Kidney capillary endothelial cell (primary cell): Measurements from ENCODE around the gene AKAP10.
"Not testable (repeated sequence)": the region's sequence is repeated elsewhere in the genome, so short reads cannot be mapped to it uniquely, and the experiment has no call there.

Experiments
- DNase-seq: peaks from one replicate; pipeline ENCODE4 v3.0.0-alpha.2; 2018; ENCODE audit warnings: low spot score

AKAP10 gene

DNA sequence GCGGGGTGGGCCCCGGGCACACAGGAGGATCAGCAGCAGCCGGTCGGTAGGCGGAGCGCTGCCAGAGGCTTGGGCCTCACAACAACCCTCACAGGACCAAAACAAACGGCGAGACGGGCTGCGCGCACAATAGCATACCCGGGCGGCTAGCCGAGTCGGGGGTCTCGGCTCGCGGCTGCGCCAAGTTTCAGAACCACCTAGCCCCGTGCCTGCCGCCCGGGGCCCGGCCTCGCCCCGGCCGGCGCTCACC is 110.6 kb downstream of the AKAP10 start:
- peak; percentile 14 for DNase-seq

DNA sequence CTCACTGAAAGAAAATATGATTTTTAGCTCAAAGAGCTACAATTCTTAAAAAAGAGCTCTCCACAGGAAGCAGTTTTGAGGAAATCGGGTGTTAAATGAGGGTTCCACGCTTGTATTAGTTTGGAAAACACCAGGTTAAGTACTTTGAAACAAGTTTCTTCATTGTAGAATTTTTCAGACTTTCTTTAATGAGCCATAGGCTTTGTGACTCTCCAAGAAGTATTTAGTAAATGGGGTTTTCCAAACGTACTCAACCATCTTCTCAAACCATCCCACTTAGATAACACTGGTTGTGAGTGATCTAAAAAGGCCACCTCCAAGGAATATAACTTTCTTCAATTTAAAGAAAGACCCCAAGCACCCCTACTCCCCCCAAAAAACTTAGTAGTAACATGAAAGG is 112.6 kb downstream of the AKAP10 start:
- no peak for DNase-seq

DNA sequence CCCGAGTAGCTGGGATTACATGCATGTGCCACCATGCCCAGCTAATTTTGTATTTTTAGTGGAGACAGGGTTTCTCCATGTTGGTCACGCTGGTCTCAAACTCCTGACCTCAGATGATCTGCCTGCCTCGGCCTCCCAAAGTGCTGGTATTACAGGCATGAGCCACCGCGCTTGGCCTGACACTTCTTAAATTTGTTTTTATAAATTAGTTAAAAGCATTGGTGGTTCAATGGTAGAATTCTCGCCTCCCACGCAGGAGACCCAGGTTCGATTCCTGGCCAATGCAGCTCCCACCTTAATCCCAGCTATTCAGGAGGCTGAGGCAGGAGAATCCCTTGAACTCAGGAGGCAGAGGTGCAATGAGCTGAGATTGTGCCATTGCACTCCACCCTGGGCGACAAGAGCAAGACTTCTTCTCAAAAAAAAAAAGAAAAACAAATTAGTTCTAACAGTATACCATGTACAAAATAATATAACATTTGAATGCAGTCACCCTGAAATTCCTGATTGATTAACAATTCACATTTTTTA is 116.9 kb downstream of the AKAP10 start:
- DNase-seq: not testable (repeated sequence)

DNA sequence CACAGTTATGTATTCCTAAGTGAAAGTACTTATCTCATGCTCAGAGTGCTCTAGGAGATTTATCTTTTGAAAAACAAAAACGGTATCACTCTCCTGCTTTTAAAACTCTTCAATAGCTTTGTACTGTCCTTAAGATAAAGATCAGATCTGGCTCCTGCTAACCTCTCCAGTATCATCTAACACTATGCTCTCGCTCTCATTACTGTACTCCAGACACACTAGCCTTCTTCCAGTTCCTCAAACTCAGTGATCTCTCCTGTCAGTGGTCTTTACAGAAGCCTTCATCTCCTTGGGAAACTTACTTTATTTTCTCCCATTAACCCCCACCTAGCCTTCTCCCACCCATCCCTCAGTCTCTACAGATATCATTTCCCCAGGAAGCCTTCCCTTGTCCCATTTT is 120.0 kb downstream of the AKAP10 start:
- no peak for DNase-seq
